Kidney tubule cell (primary cell): Measurements from ENCODE around the gene MAGI2.
"Not testable (repeated sequence)": the region's sequence is repeated elsewhere in the genome, so short reads cannot be mapped to it uniquely, and the experiment has no call there.

Experiments
- DNase-seq: peaks from one replicate; pipeline ENCODE4 v3.0.0-alpha.2; 2018; ENCODE audit warnings: low spot score

The MAGI2 gene

GRCh38 chr7:79149831-79150230, 303.6 kb downstream of the MAGI2 start:
- no peak for DNase-seq

GRCh38 chr7:79142706-79143105, 310.8 kb downstream of the MAGI2 start:
- no peak for DNase-seq

- no peak for DNase-seq
Observed at GRCh38 chr7:79141252-79141651, 312.2 kb downstream of the MAGI2 start.

GRCh38 chr7:79137942-79138341, 315.5 kb downstream of the MAGI2 start:
- no peak for DNase-seq

GRCh38 chr7:79132844-79133451, 320.5 kb downstream of the MAGI2 start:
- no peak for DNase-seq

GRCh38 chr7:79130715-79131114, 322.8 kb downstream of the MAGI2 start:
- no peak for DNase-seq

- DNase-seq = no peak
Observed at GRCh38 chr7:79124331-79124730, 329.1 kb downstream of the MAGI2 start.

- no peak for DNase-seq
Observed at GRCh38 chr7:79118143-79118542, 335.3 kb downstream of the MAGI2 start.

GRCh38 chr7:79096361-79096805, 357.1 kb downstream of the MAGI2 start:
- DNase-seq = peak; percentile 63

GRCh38 chr7:79093421-79093820, 360.0 kb downstream of the MAGI2 start:
- no peak for DNase-seq

- no peak for DNase-seq
Observed at GRCh38 chr7:79091661-79092060, 361.8 kb downstream of the MAGI2 start.

- DNase-seq = no peak
Observed at GRCh38 chr7:79091011-79091410, 362.5 kb downstream of the MAGI2 start.

- no peak for DNase-seq
Observed at GRCh38 chr7:79090543-79090942, 362.9 kb downstream of the MAGI2 start.

GRCh38 chr7:79084423-79084822, 369.0 kb downstream of the MAGI2 start:
- no peak for DNase-seq

- no peak for DNase-seq
Observed at GRCh38 chr7:79079919-79080554, 373.4 kb downstream of the MAGI2 start.

GRCh38 chr7:79078273-79078672, 375.2 kb downstream of the MAGI2 start:
- DNase-seq = no peak

- not testable (repeated sequence) for DNase-seq
Observed at GRCh38 chr7:79071187-79071586, 382.3 kb downstream of the MAGI2 start.

GRCh38 chr7:79064187-79064823, 389.2 kb downstream of the MAGI2 start:
- DNase-seq = no peak

- DNase-seq = no peak
Observed at GRCh38 chr7:79063019-79063698, 390.3 kb downstream of the MAGI2 start.

GRCh38 chr7:79060498-79060897, 393.0 kb downstream of the MAGI2 start:
- DNase-seq = no peak

GRCh38 chr7:79055722-79056415, 397.6 kb downstream of the MAGI2 start:
- peak; percentile 67 for DNase-seq

GRCh38 chr7:79051915-79052314, 401.6 kb downstream of the MAGI2 start:
- DNase-seq = no peak
